HG03108 (cell line): ENCODE measurements around the gene SUDS3.

Source experiments
- ATAC-seq: cut with Tn5 transposase; IDR thresholded peaks from one replicate; pipeline ENCODE4 v1.9.1; 2021; ENCODE audit warnings: moderate library complexity; ENCODE audit not compliant: unreplicated experiment

The SUDS3 gene

GRCh38 chr12:118355843-118356242, 20.5 kb upstream of the SUDS3 start:
- ATAC-seq: no peak

DNA sequence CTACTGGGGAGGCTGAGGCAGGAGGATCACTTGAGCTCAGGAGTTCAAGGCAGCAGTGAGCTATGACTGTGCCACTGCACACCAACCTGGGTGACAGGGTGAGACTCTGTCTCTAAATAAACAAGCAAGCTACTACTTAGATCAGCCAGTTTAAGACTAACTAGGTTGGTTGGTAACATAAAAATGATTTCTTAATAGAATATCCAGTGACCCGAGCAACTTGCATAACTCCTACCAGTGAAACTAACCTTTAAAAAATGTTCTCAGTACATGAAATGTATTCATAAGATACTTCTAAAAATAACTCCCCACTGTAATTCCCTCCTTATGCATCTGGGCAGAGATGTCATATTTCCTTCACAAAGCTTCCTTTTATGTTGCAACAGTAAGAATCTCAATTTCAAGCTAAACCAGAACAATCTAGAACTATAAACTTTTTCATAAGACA, 19.5 kb upstream of the SUDS3 start:
- ATAC-seq: peak; percentile 41

- ATAC-seq: peak; percentile 40
Observed at GRCh38 chr12:118357257-118358007, 18.9 kb upstream of the SUDS3 start.

DNA sequence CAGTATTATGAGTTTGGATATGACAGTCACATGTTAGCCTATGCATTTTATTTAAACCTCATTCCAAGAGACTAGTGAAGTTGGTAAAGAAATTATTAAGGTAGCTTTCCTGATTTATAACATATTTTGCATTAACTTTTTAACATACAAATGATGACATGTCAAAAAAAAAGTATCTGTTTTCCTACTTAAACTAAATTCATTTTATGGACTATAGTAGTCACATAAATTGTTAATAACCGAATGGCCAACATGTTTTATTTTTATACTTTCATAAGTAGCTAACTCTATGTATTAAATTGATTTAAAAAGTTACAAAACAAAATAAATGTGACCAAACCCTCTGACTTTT, 18.4 kb upstream of the SUDS3 start:
- no peak for ATAC-seq

- ATAC-seq: no peak
Observed at GRCh38 chr12:118358612-118359540, 17.5 kb upstream of the SUDS3 start.

GRCh38 chr12:118359541-118359915, 16.8 kb upstream of the SUDS3 start:
- ATAC-seq: no peak

DNA sequence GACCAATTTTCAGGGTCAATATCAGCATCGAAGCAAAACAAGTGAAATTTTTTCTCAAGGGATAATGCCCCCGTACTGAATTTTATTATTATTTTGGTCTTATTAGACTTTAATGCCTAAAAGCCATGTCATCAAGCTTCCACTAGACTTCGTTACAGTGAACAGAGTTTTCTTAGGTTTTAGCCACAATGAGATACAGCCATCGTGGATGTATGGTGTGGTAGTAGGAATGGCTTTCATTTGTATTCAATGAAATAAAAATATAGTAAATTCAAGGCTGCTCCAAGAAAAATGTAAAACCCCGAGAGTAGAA, 15.3 kb upstream of the SUDS3 start:
- no peak for ATAC-seq

- no peak for ATAC-seq
Observed at GRCh38 chr12:118361889-118362288, 14.5 kb upstream of the SUDS3 start.

- ATAC-seq: no peak
Observed at GRCh38 chr12:118368821-118369220, 7.5 kb upstream of the SUDS3 start.

GRCh38 chr12:118370601-118371000, 5.8 kb upstream of the SUDS3 start:
- no peak for ATAC-seq

- no peak for ATAC-seq
Observed at GRCh38 chr12:118371321-118372282, 4.8 kb upstream of the SUDS3 start.

DNA sequence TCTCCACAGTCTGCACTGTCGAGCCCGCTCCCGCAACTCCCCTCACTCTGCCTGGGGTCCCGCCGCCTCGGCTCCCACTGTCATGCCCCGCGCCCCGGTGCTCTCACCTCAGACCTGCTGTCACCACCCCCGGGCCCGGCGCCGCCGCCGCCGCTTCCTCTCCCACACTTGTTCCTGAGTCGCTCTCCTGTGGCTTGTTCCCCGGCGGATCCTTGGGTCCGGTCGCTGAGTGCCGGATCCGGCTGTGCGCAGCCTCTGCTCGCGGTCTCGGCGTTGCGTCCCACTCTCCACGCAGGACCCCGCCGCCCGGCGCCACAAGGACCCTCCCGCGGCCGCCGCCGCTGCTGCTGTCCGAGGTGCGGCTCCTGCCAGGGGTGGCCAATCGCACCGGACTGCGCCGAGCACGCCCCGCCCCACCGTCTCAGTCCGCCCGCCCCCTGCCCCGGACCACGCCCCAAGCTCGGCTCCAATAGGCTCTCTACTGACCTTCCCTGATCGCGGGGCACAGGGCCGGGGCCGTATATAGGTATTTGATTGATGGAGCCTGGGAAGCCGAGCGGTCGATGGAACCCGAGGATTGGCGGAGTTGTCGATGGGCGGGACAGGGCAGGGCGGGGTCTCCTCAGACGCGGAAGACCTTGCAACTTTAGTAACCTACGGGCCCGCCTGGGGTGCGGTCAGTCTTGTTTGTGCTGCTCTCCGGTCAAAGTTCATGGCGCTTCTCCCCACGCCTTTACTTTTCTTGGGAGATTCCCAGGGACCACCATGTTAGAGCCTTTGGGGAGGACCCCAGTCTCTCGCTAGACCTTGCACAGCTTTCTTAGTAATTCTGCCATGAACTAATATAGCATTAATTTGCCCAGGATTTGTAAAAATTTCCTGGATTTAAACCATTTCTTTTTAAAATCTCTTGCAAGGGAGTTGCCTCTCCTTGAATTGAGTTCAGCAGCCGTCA, 3.5 kb upstream of the SUDS3 start, which contains the start of gene TAOK3:
Gene TAOK3 (minus strand): TSS at position 367 of the 955 bp plus-strand sequence. CDS start 117,340 bp downstream, outside the sequence.
- ATAC-seq: peak; percentile 79

DNA sequence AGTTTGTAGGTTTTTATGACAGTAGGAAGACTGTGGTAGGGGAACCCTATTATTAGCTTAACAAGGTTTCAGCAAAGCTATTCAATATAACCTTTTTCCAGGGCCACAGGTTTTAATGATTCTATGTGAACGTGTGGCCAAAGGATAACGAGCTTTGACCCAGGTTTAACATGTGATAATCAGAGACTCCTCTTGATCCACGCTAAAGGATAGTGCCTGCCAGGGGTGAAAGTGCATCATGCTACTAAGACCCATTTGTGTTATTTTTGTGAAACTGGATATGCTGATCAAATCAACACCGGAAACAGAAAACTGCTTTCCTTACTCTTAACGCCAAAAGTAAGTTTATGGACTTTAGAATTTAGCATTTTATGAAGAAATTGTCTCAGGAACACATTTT, 2.7 kb upstream of the SUDS3 start:
- no peak for ATAC-seq

GRCh38 chr12:118374126-118374725, 2.1 kb upstream of the SUDS3 start:
- no peak for ATAC-seq

DNA sequence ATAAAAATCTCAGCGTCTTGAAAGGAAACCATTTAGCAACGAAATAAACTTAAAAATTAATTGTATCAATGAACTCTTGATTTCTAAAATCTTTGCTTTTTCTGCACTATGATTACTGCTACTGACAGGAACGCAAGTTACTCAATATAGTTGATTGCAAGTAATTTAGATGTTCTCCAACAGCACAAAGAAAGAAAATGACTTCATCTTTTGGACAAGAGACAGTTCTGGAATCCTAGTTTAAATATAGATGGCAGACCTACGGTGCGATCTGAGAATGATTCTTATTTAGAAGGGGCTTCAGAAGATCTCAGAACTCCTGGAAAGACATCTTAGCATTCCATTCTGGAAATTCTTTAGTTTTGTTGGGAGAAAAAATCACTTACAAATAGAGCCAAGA, 1.4 kb upstream of the SUDS3 start:
- ATAC-seq: no peak

DNA sequence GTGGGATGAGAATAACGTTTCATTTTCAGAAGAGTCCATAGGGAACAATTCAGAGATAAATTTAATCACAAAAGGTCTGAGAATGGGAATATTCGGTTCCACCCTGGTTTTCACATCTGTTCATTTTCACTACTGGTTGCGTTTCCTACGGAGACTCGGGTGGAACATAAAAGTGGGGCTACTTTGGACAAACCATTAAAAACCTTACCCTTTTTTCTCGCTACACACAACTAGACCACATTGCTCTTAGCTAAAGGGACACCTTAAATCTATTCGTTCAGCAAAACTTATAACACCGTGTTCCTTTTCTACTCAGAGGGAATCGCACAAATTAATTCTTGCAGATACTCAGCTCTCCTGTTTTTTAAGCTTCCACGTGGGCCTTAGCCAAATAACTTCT, 1.0 kb upstream of the SUDS3 start:
- no peak for ATAC-seq

DNA sequence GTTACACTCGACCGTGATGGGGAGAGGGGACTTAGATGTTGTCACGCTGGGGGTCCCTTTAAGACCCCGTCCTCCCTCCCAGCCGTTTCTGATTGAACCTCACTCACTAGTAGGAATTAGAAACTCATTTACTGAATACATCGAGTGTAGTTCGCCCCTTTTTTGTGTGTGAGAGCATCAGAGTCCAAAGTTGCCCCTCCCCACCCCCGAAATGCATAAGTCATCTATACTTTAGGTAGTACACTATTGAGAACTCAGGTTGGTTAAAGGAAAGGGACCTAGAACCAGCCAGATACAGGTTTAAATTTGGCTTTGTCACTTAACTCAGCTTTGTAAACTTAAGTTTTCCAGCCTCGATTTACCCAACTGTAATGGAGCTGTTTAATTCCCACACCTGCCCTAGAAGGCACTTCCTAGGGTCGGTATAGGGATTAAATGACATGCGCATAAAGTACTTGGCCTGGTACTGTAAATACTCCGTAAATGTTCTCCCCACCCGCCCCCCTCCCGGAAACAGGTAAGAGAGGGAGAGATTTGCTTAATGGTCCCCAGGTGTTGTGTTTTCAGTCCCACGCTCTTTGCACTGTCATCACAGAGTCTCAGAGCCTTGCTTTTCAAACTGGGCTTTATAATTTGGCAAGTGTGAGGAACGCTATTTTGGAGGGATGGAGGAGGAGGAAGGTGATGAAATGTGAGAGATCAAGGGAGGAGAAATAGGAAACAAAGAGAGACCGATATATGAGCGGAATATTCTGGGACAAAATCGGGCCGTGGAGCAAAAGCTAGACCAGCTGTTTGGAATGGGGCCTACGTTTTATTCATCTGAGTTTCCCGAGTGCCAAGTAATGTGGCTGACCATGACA, 897 bp downstream of the SUDS3 start:
- no peak for ATAC-seq

- no peak for ATAC-seq
Observed at GRCh38 chr12:118377884-118378470, 1.6 kb downstream of the SUDS3 start.
